Measurements from ENCODE around the gene CMIP.

DNA sequence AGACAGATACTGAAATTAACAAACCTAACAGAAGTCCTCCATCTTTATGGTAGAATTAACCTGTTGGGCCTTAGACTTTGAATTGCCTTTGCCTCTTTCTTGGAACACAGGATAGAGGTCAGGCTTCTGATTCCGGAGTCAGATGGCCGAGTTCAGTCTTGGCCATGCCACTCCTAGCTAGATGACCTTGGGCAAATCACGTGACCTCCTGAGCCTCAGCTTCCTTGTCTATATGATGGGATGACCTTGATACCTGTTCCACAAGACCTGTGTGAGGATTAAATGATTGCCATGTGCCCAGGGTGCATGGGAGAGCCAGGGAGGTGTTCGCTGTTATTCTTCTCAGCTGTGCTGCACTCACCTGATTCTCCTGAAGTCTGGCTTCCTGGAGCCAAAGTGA lies 161.4 kb downstream of the CMIP start:
- TF ChIP-seq CTCF (conservative IDR thresholded peaks at IDR 0.05; ENCODE audit: low read length) (no peak), EZH2phosphoT487 (IDR thresholded peaks at IDR 0.05; ENCODE audit: borderline replicate concordance) (no peak)

Measured in Loucy (cell line).